ENCODE results near the gene FRMPD4.
A peak's percentile ranks its signal among the peaks of the same experiment; 100 is the strongest.
"Not testable (repeated sequence)": the region's sequence is repeated elsewhere in the genome, so short reads cannot be mapped to it uniquely, and the experiment has no call there.

The FRMPD4 gene

DNA sequence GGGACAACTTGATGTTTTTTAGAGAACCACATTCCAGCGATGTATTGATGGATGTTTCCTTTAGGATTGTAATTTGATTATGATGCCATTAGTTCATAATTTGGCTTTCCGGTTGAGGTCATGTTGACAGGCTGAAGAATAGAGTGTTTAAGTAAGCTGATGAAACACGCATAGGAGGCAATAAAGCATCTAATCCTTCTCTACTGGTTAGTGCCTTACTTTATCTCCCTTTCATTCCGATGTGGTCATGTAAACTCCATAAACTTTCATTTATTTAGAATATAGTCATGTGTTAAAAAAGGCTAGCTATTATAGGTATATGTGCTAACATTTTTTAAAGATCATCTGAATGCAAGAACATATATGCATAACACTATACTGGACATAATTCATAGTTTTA is 15.0 kb downstream of the FRMPD4 start:
- H3K4me3 ChIP-seq (ENCODE audit: low read length): no peak overlapping the region
- no peaks in the 10 kb centered on the region for H3K36me3 ChIP-seq (ENCODE audit: control insufficient read depth, insufficient read depth, low read length)
- no peak overlapping the region for H3K27ac ChIP-seq (ENCODE audit: low read depth, low read length)
- no peaks in the 10 kb centered on the region for H3K4me1 ChIP-seq (ENCODE audit: control insufficient read depth, insufficient read depth, low read length)
- H3K27me3 ChIP-seq (ENCODE audit: control insufficient read depth, insufficient read depth, low read length): no peaks in the 10 kb centered on the region
- no peak overlapping the region for H3K9ac ChIP-seq (ENCODE audit: low read length)

DNA sequence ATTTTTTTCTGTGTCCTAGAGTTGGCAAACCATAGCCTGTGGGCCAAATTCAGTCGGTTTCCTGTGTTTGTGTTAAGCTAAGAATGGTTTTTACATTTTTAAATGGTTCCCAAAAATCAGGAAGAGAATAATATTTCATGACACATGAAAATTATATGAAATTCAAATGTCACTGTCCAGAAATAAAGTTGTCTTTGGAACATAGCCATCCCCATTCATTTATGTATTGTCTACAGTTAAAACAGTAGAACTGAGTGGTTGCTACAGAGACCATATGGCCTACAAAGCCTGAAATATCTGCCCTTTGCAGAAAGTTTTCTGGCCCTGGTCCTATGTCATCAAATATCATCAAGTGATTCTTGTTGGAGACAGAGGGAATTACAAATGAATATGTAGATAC is 15.5 kb downstream of the FRMPD4 start:
- Histone ChIP-seq H3K4me1 (ENCODE audit: control insufficient read depth, insufficient read depth, low read length) (no peaks in the 10 kb centered on the region), H3K36me3 (ENCODE audit: control insufficient read depth, insufficient read depth, low read length) (no peaks in the 10 kb centered on the region), H3K27ac (ENCODE audit: low read depth, low read length) (no peak overlapping the region), H3K4me3 (ENCODE audit: low read length) (no peak overlapping the region), H3K9ac (ENCODE audit: low read length) (no peak overlapping the region), H3K27me3 (ENCODE audit: control insufficient read depth, insufficient read depth, low read length) (no peaks in the 10 kb centered on the region)

DNA sequence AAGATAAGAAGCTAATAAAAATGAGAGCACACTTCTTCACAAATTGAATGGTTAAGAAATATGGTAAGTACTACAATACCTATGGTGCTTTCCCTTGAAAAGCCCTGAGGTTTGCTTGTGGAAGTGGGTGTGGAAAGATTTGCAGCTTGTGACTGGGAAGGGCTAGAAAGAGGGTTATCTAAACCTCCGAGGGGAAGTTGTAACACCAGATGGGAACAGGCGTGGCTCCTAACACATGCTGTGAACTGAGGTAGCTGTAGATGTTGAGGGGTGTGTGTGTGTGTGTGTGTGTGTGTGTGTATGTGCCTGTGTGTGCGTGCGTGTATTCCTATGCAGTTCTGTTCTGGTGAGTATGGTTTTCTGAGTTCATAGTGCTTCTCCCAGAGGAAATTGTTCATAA is 21.5 kb downstream of the FRMPD4 start:
- Histone ChIP-seq H3K9ac (ENCODE audit: low read length) (no peak overlapping the region), H3K4me1 (ENCODE audit: control insufficient read depth, insufficient read depth, low read length) (no peaks in the 10 kb centered on the region), H3K27ac (ENCODE audit: low read depth, low read length) (no peak overlapping the region), H3K27me3 (ENCODE audit: control insufficient read depth, insufficient read depth, low read length) (no peaks in the 10 kb centered on the region), H3K4me3 (ENCODE audit: low read length) (no peak overlapping the region), H3K36me3 (ENCODE audit: control insufficient read depth, insufficient read depth, low read length) (no peaks in the 10 kb centered on the region)

DNA sequence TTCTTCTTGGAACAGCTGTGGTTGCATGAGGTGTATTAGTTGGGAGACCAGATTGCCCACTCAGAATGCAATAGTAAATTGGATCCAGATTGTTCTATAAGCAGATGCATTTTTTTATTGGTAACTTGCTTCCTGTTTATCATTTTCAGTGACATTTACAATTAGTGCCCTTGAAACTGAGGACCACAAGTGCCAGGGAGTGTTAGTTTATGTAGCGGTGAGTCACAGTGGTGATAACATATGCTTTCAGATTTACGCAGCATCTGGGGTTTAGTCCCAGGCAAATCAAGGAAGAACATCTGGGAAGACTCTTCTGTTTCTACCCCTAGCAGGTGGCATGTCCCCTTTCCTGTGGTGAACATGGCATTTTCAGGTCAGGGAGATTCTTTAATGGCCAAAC is 24.1 kb downstream of the FRMPD4 start:
- H3K4me3 ChIP-seq (ENCODE audit: low read length): no peak overlapping the region

DNA sequence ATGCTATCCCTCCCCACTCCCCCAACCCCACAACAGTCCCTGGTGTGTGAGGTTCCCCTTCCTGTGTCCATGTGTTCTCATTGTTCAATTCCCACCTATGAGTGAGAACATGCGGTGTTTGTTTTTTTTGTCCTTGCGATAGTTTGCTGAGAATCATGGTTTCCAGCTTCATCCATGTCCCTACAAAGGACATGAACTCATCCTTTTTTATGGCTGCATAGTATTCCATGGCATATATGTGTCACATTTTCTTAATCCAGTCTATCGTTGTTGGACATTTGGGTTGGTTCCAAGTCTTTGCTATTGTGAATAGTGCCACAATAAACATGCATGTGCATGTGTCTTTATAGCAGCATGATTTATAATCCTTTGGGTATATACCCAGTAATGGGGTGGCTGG is 25.9 kb downstream of the FRMPD4 start:
- not testable (repeated sequence) for H3K27ac ChIP-seq (ENCODE audit: low read depth, low read length); H3K4me1 ChIP-seq (ENCODE audit: control insufficient read depth, insufficient read depth, low read length); H3K9ac ChIP-seq (ENCODE audit: low read length); H3K27me3 ChIP-seq (ENCODE audit: control insufficient read depth, insufficient read depth, low read length); H3K36me3 ChIP-seq (ENCODE audit: control insufficient read depth, insufficient read depth, low read length); H3K4me3 ChIP-seq (ENCODE audit: low read length)

More for the DNA sequence above, 24.1 kb downstream of the FRMPD4 start:
- H3K9ac ChIP-seq (ENCODE audit: low read length): no peak overlapping the region
- H3K4me1 ChIP-seq (ENCODE audit: control insufficient read depth, insufficient read depth, low read length): no peaks in the 10 kb centered on the region
- H3K27ac ChIP-seq (ENCODE audit: low read depth, low read length): no peak overlapping the region
- no peaks in the 10 kb centered on the region for H3K36me3 ChIP-seq (ENCODE audit: control insufficient read depth, insufficient read depth, low read length)
- H3K27me3 ChIP-seq (ENCODE audit: control insufficient read depth, insufficient read depth, low read length): no peaks in the 10 kb centered on the region

DNA sequence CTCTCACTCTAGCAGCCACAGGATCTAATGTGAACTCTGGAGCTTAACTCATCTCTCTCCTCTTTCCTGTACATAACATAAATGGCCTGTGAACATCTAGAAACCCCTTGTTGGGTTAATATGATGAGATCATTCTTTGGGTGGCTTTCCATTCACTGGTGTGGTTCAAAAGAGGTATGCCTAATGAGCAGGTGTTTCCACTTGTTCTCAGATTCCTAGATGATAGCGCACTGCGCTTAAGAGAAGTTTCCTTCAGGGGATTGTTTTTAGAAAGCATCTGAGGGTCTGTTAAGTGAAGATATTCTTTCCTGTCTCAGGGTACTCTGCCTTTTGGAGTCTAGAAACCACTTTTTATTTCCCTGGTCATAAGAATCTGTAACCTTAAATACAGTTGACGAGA is 32.5 kb downstream of the FRMPD4 start:
- Histone ChIP-seq H3K4me3 (ENCODE audit: low read length) (no peak overlapping the region), H3K27me3 (ENCODE audit: control insufficient read depth, insufficient read depth, low read length) (no peaks in the 10 kb centered on the region), H3K36me3 (ENCODE audit: control insufficient read depth, insufficient read depth, low read length) (no peaks in the 10 kb centered on the region), H3K4me1 (ENCODE audit: control insufficient read depth, insufficient read depth, low read length) (no peaks in the 10 kb centered on the region), H3K27ac (ENCODE audit: low read depth, low read length) (no peak overlapping the region), H3K9ac (ENCODE audit: low read length) (no peak overlapping the region)

DNA sequence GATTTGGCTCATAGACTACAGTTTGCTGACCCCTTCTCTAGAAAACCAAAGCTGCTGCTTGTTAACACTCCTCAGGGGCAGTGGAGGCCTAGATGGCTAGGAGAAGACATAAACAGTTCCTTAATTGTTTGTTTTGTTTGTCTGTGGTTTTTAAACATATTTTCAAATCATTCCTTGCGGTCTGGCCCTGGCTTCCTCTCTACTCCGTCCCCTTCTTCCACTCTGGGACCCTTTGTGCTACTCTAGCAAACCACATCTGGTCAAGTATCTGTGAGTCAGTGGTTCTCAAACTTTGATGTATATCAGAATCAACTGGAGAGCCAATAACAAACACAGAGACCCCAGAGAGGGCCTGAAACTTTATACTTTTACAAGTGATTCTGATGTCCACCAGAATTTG is 36.1 kb downstream of the FRMPD4 start:
- Histone ChIP-seq H3K27me3 (ENCODE audit: control insufficient read depth, insufficient read depth, low read length) (no peaks in the 10 kb centered on the region), H3K4me3 (ENCODE audit: low read length) (no peak overlapping the region), H3K36me3 (ENCODE audit: control insufficient read depth, insufficient read depth, low read length) (no peaks in the 10 kb centered on the region)

DNA sequence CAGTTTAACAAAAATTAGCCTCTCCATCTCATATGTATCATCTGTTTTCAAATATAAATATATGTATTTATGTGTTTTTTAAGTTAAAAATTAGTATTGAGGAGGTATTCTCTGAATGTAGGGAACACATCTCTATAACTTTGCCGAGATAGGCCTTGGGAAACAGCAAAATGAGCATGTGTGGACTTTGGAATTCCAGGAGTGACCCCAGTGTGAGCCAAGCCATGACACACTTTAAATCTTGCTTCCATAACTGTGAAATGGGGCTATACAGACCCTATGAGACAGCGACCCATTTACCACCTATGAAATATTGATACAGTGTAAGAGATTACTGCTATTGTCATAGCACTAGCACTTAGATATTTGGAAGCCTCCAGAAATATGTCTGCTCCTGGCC is 58.8 kb downstream of the FRMPD4 start:
- Histone ChIP-seq H3K27ac (ENCODE audit: low read depth, low read length) (no peak overlapping the region), H3K4me1 (ENCODE audit: control insufficient read depth, insufficient read depth, low read length) (no peaks in the 10 kb centered on the region), H3K36me3 (ENCODE audit: control insufficient read depth, insufficient read depth, low read length) (no peaks in the 10 kb centered on the region), H3K9ac (ENCODE audit: low read length) (no peak overlapping the region), H3K4me3 (ENCODE audit: low read length) (no peak overlapping the region), H3K27me3 (ENCODE audit: control insufficient read depth, insufficient read depth, low read length) (no peaks in the 10 kb centered on the region)

More for the DNA sequence above, 36.1 kb downstream of the FRMPD4 start:
- no peak overlapping the region for H3K27ac ChIP-seq (ENCODE audit: low read depth, low read length)
- no peak overlapping the region for H3K9ac ChIP-seq (ENCODE audit: low read length)
- H3K4me1 ChIP-seq (ENCODE audit: control insufficient read depth, insufficient read depth, low read length): no peaks in the 10 kb centered on the region

DNA sequence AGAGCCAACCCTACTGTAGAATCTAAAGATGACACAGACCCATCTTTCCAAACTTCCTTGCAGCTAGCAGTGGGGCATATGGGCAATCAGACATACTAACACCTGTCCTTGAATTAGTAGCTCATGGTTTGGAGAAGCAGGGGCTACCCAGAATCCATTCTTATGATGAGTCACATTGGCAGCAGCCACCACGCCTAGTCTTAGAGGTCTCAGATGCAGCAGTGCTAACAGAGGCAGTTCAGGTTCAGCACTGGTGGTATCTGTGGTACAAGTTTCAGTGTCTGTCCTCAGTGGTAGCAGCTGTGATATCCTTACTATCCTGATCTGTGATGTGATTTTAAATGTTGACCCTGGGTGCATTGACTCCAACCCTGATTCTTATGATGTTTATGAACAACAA is 68.1 kb downstream of the FRMPD4 start:
- no peak overlapping the region for H3K4me3 ChIP-seq (ENCODE audit: low read length)
- H3K27me3 ChIP-seq (ENCODE audit: control insufficient read depth, insufficient read depth, low read length): no peaks in the 10 kb centered on the region
- H3K9ac ChIP-seq (ENCODE audit: low read length): no peak overlapping the region

DNA sequence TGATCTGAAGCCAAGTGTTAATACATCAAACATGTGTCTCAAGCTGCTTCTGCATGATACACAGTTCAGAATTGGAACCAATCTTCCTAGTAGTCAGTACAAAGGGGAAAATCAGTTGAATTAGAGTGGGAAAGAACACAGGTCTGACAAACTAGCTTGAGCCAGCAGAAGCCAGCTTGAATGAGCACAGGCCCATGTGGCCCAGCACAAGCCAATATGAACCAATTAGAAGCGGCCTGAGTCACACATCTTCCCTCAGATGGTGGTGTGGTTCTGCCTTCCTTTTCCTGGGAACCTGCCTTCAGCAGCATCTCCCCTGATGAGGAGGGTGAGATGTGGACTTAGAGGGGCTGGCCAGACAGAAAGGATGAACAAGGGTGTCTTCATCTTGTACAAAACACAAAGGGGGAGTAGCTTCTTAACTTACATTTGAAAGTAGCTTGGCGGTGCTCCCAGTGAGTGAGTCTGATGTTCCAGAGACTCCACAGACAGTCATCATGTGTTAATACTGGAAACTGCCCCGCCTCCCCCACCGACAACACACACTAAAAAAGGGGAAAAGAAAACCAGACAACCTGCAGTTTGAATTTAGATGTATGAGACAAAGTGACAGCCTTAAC is 72.0 kb downstream of the FRMPD4 start:
- Histone ChIP-seq H3K27ac (ENCODE audit: low read depth, low read length) (peak overlapping the region; percentile 75), H3K36me3 (ENCODE audit: control insufficient read depth, insufficient read depth, low read length) (no peaks in the 10 kb centered on the region), H3K27me3 (ENCODE audit: control insufficient read depth, insufficient read depth, low read length) (no peaks in the 10 kb centered on the region), H3K4me1 (ENCODE audit: control insufficient read depth, insufficient read depth, low read length) (peaks cover 4% of the 10 kb centered on the region), H3K9ac (ENCODE audit: low read length) (no peak overlapping the region), H3K4me3 (ENCODE audit: low read length) (no peak overlapping the region)

More for the DNA sequence above, 68.1 kb downstream of the FRMPD4 start:
- H3K27ac ChIP-seq (ENCODE audit: low read depth, low read length): no peak overlapping the region
- H3K36me3 ChIP-seq (ENCODE audit: control insufficient read depth, insufficient read depth, low read length): no peaks in the 10 kb centered on the region
- H3K4me1 ChIP-seq (ENCODE audit: control insufficient read depth, insufficient read depth, low read length): peaks cover 4% of the 10 kb centered on the region

DNA sequence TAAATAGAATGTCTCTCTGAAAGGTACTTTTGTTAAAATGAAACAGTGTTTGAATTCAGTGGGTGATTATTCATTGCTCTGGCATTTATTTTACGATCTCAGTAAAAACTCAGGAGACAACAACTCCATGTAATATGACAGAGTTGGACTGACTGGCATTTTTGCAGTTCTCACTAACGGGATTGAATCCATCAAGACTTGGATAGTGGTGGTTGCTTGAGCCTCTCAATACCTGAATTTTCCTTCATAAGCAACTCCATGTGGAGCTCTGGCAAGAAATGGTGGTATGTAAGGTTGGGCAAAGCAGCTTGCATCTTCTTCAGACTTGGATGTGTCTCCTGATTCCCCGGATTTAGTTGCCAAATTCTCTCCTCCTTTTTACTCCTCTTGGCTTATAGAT is 72.7 kb downstream of the FRMPD4 start:
- no peak overlapping the region for H3K9ac ChIP-seq (ENCODE audit: low read length)
- peaks cover 4% of the 10 kb centered on the region for H3K4me1 ChIP-seq (ENCODE audit: control insufficient read depth, insufficient read depth, low read length)
- peak overlapping the region; percentile 75 for H3K27ac ChIP-seq (ENCODE audit: low read depth, low read length)
- no peaks in the 10 kb centered on the region for H3K27me3 ChIP-seq (ENCODE audit: control insufficient read depth, insufficient read depth, low read length)
- H3K36me3 ChIP-seq (ENCODE audit: control insufficient read depth, insufficient read depth, low read length): no peaks in the 10 kb centered on the region
- no peak overlapping the region for H3K4me3 ChIP-seq (ENCODE audit: low read length)

DNA sequence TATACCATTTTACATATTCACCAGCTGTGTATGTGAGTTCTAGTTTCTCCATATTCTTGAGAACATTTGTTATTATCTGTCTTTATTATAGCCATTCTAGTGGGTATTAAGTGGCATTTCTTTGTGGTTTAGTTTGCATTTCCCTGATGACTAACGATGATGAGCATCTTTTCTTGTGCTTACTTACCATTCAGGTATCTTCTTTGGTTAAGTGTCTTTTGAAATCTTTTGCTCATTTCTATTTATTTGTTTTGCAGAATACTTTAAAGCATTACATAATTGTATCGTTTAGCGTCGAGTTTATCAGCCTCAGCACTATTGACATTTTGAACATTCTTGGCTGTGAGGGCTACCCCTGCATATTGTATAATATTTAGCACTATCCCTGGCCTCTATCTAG is 85.4 kb downstream of the FRMPD4 start:
- Histone ChIP-seq H3K4me1 (ENCODE audit: control insufficient read depth, insufficient read depth, low read length) (no peaks in the 10 kb centered on the region), H3K27me3 (ENCODE audit: control insufficient read depth, insufficient read depth, low read length) (no peaks in the 10 kb centered on the region), H3K36me3 (ENCODE audit: control insufficient read depth, insufficient read depth, low read length) (no peaks in the 10 kb centered on the region), H3K9ac (ENCODE audit: low read length) (no peak overlapping the region), H3K27ac (ENCODE audit: low read depth, low read length) (no peak overlapping the region), H3K4me3 (ENCODE audit: low read length) (no peak overlapping the region)

DNA sequence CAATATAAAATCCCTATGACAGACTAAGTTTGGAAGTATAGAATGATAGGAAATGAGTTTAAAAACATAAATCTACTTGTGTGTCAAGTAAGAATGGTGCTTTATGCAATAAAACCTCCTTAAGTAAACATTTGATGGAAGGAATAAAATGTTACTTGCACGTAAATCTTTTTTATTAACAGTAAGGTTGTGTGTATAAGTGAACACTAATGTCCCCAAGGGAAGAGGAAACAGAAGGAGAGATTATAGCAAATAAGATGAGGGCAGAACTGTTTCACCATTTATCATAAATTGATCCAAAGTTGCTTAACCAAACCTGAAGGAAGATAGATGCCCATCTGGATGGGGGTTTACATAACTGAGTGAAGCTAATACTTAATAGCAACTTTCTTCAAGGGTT is 86.8 kb downstream of the FRMPD4 start:
- H3K4me1 ChIP-seq (ENCODE audit: control insufficient read depth, insufficient read depth, low read length): no peaks in the 10 kb centered on the region
- H3K27ac ChIP-seq (ENCODE audit: low read depth, low read length): no peak overlapping the region
- H3K36me3 ChIP-seq (ENCODE audit: control insufficient read depth, insufficient read depth, low read length): no peaks in the 10 kb centered on the region
- no peak overlapping the region for H3K9ac ChIP-seq (ENCODE audit: low read length)
- H3K4me3 ChIP-seq (ENCODE audit: low read length): no peak overlapping the region
- H3K27me3 ChIP-seq (ENCODE audit: control insufficient read depth, insufficient read depth, low read length): no peaks in the 10 kb centered on the region

Data from rectal smooth muscle tissue (tissue), 1 donor.